Measurements from ENCODE around the gene TPCN1. TPM values are rescaled to one million over a fixed set of nuclear protein-coding genes. Genes with fewer than 3 reads are reported as not detected.

The TPCN1 gene
- total RNA-seq, 1 donor from 2014 or later = 39.5 TPM

- Histone ChIP-seq H3K9me3 (no peaks in the 10 kb centered on the region), H3K27me3 (no peaks in the 10 kb centered on the region), H3K4me3 (no peak overlapping the region), H3K36me3 (peaks cover 0 to 5% of the 10 kb centered on the region in 2 donors), H3K27ac (no peak overlapping the region), H3K4me1 (peaks cover 7% of the 10 kb centered on the region)
- TF ChIP-seq POLR2AphosphoS5 (IDR thresholded peaks at IDR 0.05; ENCODE audit: insufficient read depth in 1 of 2, low read depth in 1 of 2) = no peak
- no peak for TF ChIP-seq POLR2A (IDR thresholded peaks at IDR 0.05)
- TF ChIP-seq CTCF (IDR thresholded peaks at IDR 0.05) = no peak
- no peak for DNase-seq (ENCODE audit: extremely low spot score in 2 of 2)
- intact Hi-C loops (cut with DNase I) = no loop called here
Measured at GRCh38 chr12:113253532-113254285, 32.4 kb downstream of the TPCN1 start.

DNA sequence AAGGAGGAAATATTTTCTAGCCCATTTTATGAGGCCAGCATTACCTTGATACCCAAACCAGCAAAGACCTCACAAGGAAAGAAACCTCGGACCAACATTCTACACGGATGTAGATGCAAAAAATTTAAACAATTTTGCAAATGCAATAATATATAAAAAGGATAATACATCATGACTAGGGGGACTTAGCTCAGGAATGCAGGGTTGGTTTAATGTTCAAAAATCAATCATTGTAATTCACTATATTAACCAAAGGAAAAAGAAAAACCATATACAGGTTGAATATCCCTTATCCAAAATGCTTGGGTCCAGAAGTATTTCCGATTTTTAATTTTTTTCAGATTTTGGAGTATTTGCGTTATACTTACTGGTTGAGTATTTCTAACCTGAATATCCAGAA lies 33.0 kb downstream of the TPCN1 start:
- Histone ChIP-seq H3K4me3 (no peak overlapping the region), H3K27ac (no peak overlapping the region), H3K36me3 (peaks cover 0 to 5% of the 10 kb centered on the region in 2 donors), H3K27me3 (no peaks in the 10 kb centered on the region), H3K9me3 (no peaks in the 10 kb centered on the region), H3K4me1 (peaks cover 13% of the 10 kb centered on the region)
- intact Hi-C loops (cut with DNase I) = no loop called here
- no peak for DNase-seq (ENCODE audit: extremely low spot score in 2 of 2)
- no peak for TF ChIP-seq CTCF (IDR thresholded peaks at IDR 0.05)

GRCh38 chr12:113257564-113257963 lies 36.3 kb downstream of the TPCN1 start:
- intact Hi-C loops (cut with DNase I) = no loop called here
- peak overlapping the region; percentile 71 for H3K27ac ChIP-seq

DNA sequence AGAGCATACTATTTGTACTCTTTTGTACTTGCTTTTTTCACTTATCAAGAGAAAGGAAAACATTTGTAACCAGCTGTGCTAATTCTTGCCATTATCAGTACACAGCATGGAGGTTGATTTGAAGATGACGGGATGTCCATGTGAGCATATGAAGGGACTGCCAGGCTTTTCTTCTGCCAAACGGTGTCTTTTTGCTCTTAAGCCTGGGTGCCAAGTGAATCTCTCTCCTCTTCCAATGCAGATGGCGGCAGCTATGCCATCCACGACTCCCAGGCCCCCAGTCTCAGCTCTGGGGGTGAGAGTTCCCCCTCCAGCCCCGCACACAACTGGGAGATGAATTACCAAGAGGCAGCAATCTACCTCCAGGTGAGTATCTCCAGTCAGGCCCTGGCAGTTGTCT lies 38.9 kb downstream of the TPCN1 start:
- TF ChIP-seq CTCF (IDR thresholded peaks at IDR 0.05) (no peak), POLR2AphosphoS5 (IDR thresholded peaks at IDR 0.05; ENCODE audit: insufficient read depth in 1 of 2, low read depth in 1 of 2) (no peak), POLR2A (IDR thresholded peaks at IDR 0.05) (no peak)
- Histone ChIP-seq H3K4me1 (peaks cover 44% of the 10 kb centered on the region), H3K36me3 (peaks cover 0 to 5% of the 10 kb centered on the region in 2 donors), H3K27me3 (no peaks in the 10 kb centered on the region), H3K4me3 (no peak overlapping the region), H3K9me3 (no peaks in the 10 kb centered on the region), H3K27ac (peak overlapping the region; percentile 71)
- intact Hi-C loops (cut with DNase I) = no loop called here
- DNase-seq (ENCODE audit: extremely low spot score in 2 of 2) = no peak

More at GRCh38 chr12:113257564-113257963, 36.3 kb downstream of the TPCN1 start:
- no peak for TF ChIP-seq POLR2AphosphoS5 (IDR thresholded peaks at IDR 0.05; ENCODE audit: insufficient read depth in 1 of 2, low read depth in 1 of 2)
- TF ChIP-seq POLR2A (IDR thresholded peaks at IDR 0.05) = no peak
- TF ChIP-seq CTCF (IDR thresholded peaks at IDR 0.05) = no peak
- H3K4me1 ChIP-seq = peaks cover 43% of the 10 kb centered on the region
- DNase-seq (ENCODE audit: extremely low spot score in 2 of 2) = no peak
- H3K36me3 ChIP-seq = peaks cover 0 to 5% of the 10 kb centered on the region in 2 donors
- no peak overlapping the region for H3K4me3 ChIP-seq
- no peaks in the 10 kb centered on the region for H3K9me3 ChIP-seq
- no peaks in the 10 kb centered on the region for H3K27me3 ChIP-seq

GRCh38 chr12:113260636-113261300 lies 39.5 kb downstream of the TPCN1 start:
- intact Hi-C loops (cut with DNase I) = no loop called here
- Histone ChIP-seq H3K4me1 (peaks cover 44% of the 10 kb centered on the region), H3K27me3 (no peaks in the 10 kb centered on the region), H3K27ac (peak overlapping the region; percentile 71), H3K4me3 (no peak overlapping the region), H3K36me3 (peaks cover 0 to 5% of the 10 kb centered on the region in 2 donors), H3K9me3 (no peaks in the 10 kb centered on the region)
- TF ChIP-seq POLR2A (IDR thresholded peaks at IDR 0.05) = no peak
- TF ChIP-seq CTCF (IDR thresholded peaks at IDR 0.05) = no peak
- no peak for TF ChIP-seq POLR2AphosphoS5 (IDR thresholded peaks at IDR 0.05; ENCODE audit: insufficient read depth in 1 of 2, low read depth in 1 of 2)
- no peak for DNase-seq (ENCODE audit: extremely low spot score in 2 of 2)
